ENCODE data around the gene TMEM151B.

The TMEM151B gene

DNA sequence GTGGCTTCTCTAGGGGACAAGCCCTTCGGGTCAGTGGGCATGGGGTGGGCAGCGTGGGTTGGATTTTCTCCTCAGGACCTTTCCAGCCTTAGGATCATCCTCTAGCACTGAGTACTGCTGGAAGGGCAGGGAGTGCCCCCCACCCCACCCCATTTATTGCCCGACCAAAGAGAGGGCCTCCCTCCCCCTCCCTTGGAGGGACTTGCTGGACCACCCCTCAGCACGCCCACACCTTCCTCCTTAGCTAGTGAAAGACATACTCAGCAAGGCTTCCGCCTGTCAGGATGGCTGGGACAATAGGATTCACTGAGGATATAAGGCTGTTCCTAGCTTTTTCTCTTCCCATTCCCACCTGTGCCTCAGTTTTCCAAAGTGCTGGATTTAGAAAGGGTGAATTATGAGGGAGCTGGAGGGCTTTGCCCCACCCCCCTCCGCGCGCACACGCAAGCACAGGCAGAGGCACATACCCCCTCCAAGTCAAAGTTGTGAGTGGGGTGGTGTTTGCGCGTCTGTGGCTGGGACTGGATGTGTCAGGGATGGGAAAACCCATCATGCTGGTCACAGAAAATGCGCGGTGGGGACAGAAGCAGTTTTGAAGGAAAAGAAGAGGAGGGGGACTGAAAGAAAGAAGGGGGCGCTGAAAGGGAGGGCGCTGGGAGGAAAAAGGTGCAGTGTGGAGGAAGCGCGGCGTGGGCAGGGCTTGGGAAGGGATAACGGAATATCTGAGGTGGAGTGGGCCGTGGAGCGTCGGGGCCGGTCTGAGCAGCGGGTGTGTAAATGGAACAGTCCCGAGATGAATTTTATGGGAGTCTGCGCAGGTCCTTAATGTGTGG, 47.5 kb upstream of the TMEM151B start:
- Histone ChIP-seq H2AFZ (ENCODE audit: low read depth, low read length) (0 out of 2 replicates have a peak overlapping the region, but pooled peaks have one; percentile 49), H3K36me3 (replicated peaks; ENCODE audit: low read depth, low read length) (peaks cover 16% of the 10 kb centered on the region), H3K27ac (ENCODE audit: low read length) (no peak overlapping the region), H3K4me1 (ENCODE audit: low read length) (peaks cover 64% of the 10 kb centered on the region), H3K9ac (ENCODE audit: low read length) (peak overlapping the region; percentile 67), H3K27me3 (ENCODE audit: low read depth, low read length) (no peaks in the 10 kb centered on the region), H3K4me3 (ENCODE audit: low read length) (peak overlapping the region; percentile 83), H3K79me2 (ENCODE audit: low read length) (peaks cover 46% of the 10 kb centered on the region), H3K4me2 (ENCODE audit: low read length) (peak overlapping the region; percentile 96), H4K20me1 (ENCODE audit: insufficient read depth, low read length) (peaks cover 32% of the 10 kb centered on the region), H3K9me3 (ENCODE audit: insufficient read depth, low read length) (no peaks in the 10 kb centered on the region)
- TF ChIP-seq EZH2phosphoT487 (IDR thresholded peaks at IDR 0.05; ENCODE audit: low read depth): no peak
- TF ChIP-seq, protein P1, sequence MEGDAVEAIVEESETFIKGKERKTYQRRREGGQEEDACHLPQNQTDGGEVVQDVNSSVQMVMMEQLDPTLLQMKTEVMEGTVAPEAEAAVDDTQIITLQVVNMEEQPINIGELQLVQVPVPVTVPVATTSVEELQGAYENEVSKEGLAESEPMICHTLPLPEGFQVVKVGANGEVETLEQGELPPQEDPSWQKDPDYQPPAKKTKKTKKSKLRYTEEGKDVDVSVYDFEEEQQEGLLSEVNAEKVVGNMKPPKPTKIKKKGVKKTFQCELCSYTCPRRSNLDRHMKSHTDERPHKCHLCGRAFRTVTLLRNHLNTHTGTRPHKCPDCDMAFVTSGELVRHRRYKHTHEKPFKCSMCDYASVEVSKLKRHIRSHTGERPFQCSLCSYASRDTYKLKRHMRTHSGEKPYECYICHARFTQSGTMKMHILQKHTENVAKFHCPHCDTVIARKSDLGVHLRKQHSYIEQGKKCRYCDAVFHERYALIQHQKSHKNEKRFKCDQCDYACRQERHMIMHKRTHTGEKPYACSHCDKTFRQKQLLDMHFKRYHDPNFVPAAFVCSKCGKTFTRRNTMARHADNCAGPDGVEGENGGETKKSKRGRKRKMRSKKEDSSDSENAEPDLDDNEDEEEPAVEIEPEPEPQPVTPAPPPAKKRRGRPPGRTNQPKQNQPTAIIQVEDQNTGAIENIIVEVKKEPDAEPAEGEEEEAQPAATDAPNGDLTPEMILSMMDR (IDR thresholded peaks at IDR 0.05; ENCODE audit: low read depth, low read length): no peak

DNA sequence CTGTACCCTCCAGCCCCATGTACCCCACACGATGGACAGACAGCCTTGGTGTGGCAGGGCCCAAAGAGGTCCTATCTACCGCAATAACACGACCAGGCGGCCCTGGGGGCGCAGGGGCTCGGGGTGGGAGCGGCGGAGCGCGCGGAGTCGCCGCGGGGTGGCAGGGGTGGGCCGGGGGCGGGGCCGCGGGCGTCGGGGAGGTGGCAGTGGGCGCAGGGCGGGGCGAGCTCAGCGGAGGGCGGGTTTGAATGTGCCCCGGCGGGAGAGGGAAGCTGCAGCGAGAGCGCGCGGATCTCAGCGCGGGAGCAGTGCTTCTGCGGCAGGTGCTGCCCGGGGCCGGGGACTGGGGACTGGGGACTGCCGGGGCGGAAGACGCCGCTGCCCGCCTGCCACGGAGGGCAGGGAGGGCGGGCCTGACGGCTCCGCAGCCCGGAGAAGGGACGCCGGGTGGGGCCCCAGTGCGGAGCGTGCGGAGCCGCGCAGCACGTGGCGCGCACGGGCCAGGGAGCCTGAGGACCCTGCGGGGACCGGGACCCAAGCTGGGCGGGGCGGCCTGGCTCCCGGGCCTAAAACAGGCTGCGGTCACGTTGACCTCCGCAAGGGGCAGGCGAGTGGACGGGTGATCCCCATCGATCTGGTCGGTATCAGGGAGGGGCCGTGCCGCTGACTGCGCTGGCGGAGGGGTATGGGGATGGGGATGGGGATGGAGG, 46.8 kb upstream of the TMEM151B start, which contains the start of gene SLC29A1:
SLC29A1 (plus strand) TSS at position 277 of the 710 bp plus-strand sequence. CDS start 3,719 bp downstream, outside the sequence.
- Histone ChIP-seq H3K9me3 (ENCODE audit: insufficient read depth, low read length) (no peaks in the 10 kb centered on the region), H3K79me2 (ENCODE audit: low read length) (peaks cover 54% of the 10 kb centered on the region), H3K27me3 (ENCODE audit: low read depth, low read length) (no peaks in the 10 kb centered on the region), H3K36me3 (replicated peaks; ENCODE audit: low read depth, low read length) (peaks cover 21% of the 10 kb centered on the region), H3K27ac (ENCODE audit: low read length) (peak within 1 kb of the TSS; percentile 49), H4K20me1 (ENCODE audit: insufficient read depth, low read length) (peaks cover 37% of the 10 kb centered on the region), H3K4me2 (ENCODE audit: low read length) (peak within 1 kb of the TSS; percentile 96), H3K9ac (ENCODE audit: low read length) (peak within 1 kb of the TSS; percentile 79), H3K4me3 (ENCODE audit: low read length) (peak within 1 kb of the TSS; percentile 83), H3K4me1 (ENCODE audit: low read length) (peaks cover 57% of the 10 kb centered on the region), H2AFZ (ENCODE audit: low read depth, low read length) (0 out of 2 replicates have a peak within 1 kb of the TSS, but pooled peaks have one; percentile 49)
- TF ChIP-seq, protein P1 (IDR thresholded peaks at IDR 0.05; ENCODE audit: low read depth, low read length): no peak; the same call in 1 of the 2 replicates

DNA sequence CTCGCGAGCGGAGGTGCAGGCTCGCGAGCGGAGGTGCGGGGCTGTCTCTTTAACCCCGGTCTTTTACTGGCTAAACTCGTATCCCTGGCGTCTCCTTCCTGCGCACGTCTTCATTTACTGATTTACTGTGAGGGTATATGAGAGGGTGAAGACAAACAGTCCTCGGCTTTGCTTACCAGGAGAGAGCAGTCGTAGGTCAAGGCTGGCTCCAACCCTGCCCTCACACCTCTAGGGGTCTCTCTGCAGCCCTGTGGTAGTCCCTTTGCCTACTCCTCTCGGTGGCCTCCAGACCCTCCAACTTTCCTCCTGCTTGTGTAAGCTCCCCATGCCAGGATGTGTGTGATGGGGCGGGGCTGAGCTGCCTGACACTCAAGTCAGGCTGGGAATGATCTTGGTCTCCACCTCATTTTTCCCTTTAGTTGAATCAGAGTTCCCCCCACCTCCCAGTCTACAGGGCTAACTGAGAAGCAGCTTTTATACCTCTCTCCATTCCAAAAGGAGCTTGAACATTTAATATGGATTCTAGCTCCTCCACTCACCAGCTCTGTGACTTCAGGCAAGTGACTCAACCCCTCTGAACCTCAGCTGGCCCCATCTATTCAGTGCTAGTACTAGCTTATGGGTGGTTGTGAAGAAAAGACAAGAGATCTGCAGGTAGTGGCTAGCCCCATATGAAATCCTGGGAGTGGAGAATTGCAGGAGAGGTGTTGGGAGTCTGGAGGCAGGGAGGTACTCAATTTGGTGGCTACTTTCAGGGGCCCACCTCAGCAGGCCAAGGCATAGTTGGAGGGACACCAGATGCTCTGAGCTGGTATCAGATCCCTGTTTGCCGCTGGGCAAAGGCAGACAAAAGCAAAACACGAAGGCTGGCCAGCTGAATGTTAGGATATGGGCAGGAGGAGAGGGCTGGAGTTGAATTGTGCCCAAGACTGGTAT, 46.0 kb upstream of the TMEM151B start:
- Histone ChIP-seq H3K4me3 (ENCODE audit: low read length) (peak overlapping the region; percentile 83), H3K4me1 (ENCODE audit: low read length) (peaks cover 49% of the 10 kb centered on the region), H3K36me3 (replicated peaks; ENCODE audit: low read depth, low read length) (peaks cover 28% of the 10 kb centered on the region), H3K4me2 (ENCODE audit: low read length) (peak overlapping the region; percentile 96), H2AFZ (ENCODE audit: low read depth, low read length) (no peak overlapping the region), H3K9ac (ENCODE audit: low read length) (peak overlapping the region; percentile 79), H3K27me3 (ENCODE audit: low read depth, low read length) (no peaks in the 10 kb centered on the region), H3K27ac (ENCODE audit: low read length) (peak overlapping the region; percentile 49), H3K9me3 (ENCODE audit: insufficient read depth, low read length) (no peaks in the 10 kb centered on the region), H4K20me1 (ENCODE audit: insufficient read depth, low read length) (peaks cover 44% of the 10 kb centered on the region), H3K79me2 (ENCODE audit: low read length) (peaks cover 57% of the 10 kb centered on the region)
- TF ChIP-seq, protein P1 (IDR thresholded peaks at IDR 0.05; ENCODE audit: low read depth, low read length): peak; percentile 45
- TF ChIP-seq EZH2phosphoT487 (IDR thresholded peaks at IDR 0.05; ENCODE audit: low read depth): no peak

All from OCI-LY3 (cell line).